Measurements from ENCODE around the gene C8B.

Gene C8B

DNA sequence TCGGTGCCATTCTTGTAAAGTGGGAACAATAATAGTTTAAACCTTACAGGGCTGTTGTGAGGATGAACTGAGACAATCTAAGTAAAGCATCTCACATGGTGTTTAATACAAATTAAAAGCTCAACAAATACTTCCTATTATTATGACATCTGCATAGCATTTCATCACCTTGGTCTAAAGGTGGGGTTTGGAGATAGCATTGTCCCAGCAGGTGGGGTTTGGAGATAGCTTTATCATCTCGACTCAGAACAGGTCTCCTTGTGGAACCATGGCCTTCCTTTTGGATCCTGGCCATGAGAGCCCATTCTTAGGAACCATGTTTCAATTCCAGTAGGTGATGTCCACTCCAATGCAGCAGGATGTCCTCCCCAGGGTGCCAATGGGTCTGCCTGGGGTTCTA lies 20.6 kb upstream of the C8B start:
- H3K4me3 ChIP-seq (IDR thresholded peaks at IDR 0.05; ENCODE audit: insufficient read depth, low read depth, low read length) = no peak overlapping the region
- H3K4me1 ChIP-seq (ENCODE audit: low read depth, poor library complexity, severe bottlenecking) = no peaks in the 10 kb centered on the region
- no peaks in the 10 kb centered on the region for H3K27me3 ChIP-seq (ENCODE audit: insufficient read depth, low read depth)
- H2AFZ ChIP-seq (ENCODE audit: low read depth) = no peak overlapping the region
- TF ChIP-seq, protein P1, sequence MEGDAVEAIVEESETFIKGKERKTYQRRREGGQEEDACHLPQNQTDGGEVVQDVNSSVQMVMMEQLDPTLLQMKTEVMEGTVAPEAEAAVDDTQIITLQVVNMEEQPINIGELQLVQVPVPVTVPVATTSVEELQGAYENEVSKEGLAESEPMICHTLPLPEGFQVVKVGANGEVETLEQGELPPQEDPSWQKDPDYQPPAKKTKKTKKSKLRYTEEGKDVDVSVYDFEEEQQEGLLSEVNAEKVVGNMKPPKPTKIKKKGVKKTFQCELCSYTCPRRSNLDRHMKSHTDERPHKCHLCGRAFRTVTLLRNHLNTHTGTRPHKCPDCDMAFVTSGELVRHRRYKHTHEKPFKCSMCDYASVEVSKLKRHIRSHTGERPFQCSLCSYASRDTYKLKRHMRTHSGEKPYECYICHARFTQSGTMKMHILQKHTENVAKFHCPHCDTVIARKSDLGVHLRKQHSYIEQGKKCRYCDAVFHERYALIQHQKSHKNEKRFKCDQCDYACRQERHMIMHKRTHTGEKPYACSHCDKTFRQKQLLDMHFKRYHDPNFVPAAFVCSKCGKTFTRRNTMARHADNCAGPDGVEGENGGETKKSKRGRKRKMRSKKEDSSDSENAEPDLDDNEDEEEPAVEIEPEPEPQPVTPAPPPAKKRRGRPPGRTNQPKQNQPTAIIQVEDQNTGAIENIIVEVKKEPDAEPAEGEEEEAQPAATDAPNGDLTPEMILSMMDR (conservative IDR thresholded peaks at IDR 0.05; ENCODE audit: low read depth, low read length) = no peak
- no peaks in the 10 kb centered on the region for H3K79me2 ChIP-seq (ENCODE audit: insufficient read depth, low read depth)
- no peak overlapping the region for H3K4me2 ChIP-seq
- H4K20me1 ChIP-seq (ENCODE audit: insufficient read depth) = no peaks in the 10 kb centered on the region
- H3K9ac ChIP-seq = no peak overlapping the region
- H3K27ac ChIP-seq = no peak overlapping the region
- no peaks in the 10 kb centered on the region for H3K36me3 ChIP-seq (ENCODE audit: insufficient read depth)

DNA sequence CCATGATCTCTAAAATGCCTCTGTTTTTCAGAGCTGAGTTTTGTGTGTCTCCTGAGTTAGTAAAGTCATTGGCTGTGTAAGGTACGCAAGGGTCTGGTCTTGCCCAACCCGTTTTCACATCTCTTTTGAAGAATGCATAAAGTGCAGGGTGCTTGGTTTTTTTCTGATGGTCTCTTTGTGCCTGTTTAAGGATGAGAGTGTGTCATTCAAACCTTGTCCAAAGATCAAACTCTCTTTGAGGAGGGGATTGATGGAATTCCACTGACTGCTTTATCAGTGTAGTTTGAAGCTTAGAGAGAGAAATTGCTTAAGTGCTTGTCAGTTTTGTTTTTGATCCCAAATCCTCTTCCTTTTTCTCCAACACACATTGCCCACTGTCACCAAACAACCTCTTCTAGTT lies 20.0 kb upstream of the C8B start:
- Histone ChIP-seq H3K36me3 (ENCODE audit: insufficient read depth) (no peaks in the 10 kb centered on the region), H4K20me1 (ENCODE audit: insufficient read depth) (no peaks in the 10 kb centered on the region), H3K4me1 (ENCODE audit: low read depth, poor library complexity, severe bottlenecking) (no peaks in the 10 kb centered on the region), H2AFZ (ENCODE audit: low read depth) (no peak overlapping the region), H3K9ac (no peak overlapping the region), H3K27me3 (ENCODE audit: insufficient read depth, low read depth) (no peaks in the 10 kb centered on the region), H3K27ac (no peak overlapping the region), H3K4me3 (IDR thresholded peaks at IDR 0.05; ENCODE audit: insufficient read depth, low read depth, low read length) (no peak overlapping the region), H3K4me2 (no peak overlapping the region), H3K79me2 (ENCODE audit: insufficient read depth, low read depth) (no peaks in the 10 kb centered on the region)
- TF ChIP-seq, protein P1 (conservative IDR thresholded peaks at IDR 0.05; ENCODE audit: low read depth, low read length) = no peak

DNA sequence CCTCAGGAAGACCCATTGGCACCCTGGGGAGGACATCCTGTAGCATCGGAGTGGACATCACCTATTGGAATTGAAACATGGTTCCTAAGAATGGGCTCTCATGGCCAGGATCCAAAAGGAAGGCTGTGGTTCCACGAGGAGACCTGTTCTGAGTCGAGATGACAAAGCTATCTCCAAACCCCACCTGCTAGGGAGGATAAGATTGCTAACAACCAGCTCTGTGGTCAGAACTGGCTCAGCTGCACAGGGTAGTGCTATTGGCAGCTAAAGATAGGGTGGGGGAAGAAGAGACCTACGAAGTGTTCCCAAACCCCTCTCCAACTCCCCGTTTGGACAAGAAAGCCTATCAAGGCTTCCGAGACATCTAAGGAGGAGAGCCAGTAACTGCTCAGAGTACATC lies 17.7 kb upstream of the C8B start:
- no peaks in the 10 kb centered on the region for H3K36me3 ChIP-seq (ENCODE audit: insufficient read depth)
- H3K27ac ChIP-seq = no peak overlapping the region
- H3K79me2 ChIP-seq (ENCODE audit: insufficient read depth, low read depth) = no peaks in the 10 kb centered on the region
- no peak overlapping the region for H2AFZ ChIP-seq (ENCODE audit: low read depth)
- no peaks in the 10 kb centered on the region for H3K27me3 ChIP-seq (ENCODE audit: insufficient read depth, low read depth)
- H3K4me2 ChIP-seq = no peak overlapping the region
- H3K4me3 ChIP-seq (IDR thresholded peaks at IDR 0.05; ENCODE audit: insufficient read depth, low read depth, low read length) = no peak overlapping the region
- TF ChIP-seq, protein P1 (conservative IDR thresholded peaks at IDR 0.05; ENCODE audit: low read depth, low read length) = no peak
- no peaks in the 10 kb centered on the region for H4K20me1 ChIP-seq (ENCODE audit: insufficient read depth)
- H3K4me1 ChIP-seq (ENCODE audit: low read depth, poor library complexity, severe bottlenecking) = no peaks in the 10 kb centered on the region
- no peak overlapping the region for H3K9ac ChIP-seq

DNA sequence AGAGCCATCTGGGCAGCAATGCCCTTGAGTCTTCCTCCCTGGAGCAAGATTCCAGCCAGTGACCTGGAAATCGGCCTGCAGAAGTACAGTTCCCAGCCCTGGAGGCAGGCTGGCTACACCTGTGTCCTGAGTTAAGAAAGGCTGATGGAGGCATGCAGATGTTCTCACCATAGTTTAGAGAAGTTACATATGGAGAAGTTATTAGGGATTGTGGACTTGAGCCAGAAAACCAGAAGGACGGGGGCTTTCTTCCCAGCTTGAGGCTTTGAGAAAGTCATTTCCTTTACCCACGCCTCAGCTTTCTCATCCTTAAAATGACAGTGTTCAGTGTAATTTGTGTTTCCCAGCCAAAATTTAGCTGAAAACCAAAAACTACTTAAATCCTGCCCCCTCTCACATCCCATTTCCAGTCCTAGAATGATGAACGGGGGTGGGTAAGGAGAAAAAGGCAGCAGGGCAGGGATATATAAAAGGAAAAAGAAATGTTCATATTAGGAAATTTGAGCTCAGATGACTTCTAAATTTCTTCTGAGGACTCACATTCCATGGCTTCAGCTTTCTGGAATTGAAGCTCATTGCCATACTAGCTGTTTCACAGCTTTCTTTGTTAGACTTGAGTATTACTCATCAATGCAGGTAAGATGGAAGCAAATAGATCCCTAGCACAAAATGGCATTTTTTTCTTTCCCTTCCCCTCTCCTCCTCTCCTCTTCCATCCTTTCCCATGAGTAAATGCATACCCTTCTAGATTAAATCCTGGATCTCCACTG lies 14.4 kb upstream of the C8B start:
- H3K36me3 ChIP-seq (ENCODE audit: insufficient read depth) = no peaks in the 10 kb centered on the region
- no peak overlapping the region for H2AFZ ChIP-seq (ENCODE audit: low read depth)
- no peaks in the 10 kb centered on the region for H3K79me2 ChIP-seq (ENCODE audit: insufficient read depth, low read depth)
- no peak overlapping the region for H3K27ac ChIP-seq
- H3K4me1 ChIP-seq (ENCODE audit: low read depth, poor library complexity, severe bottlenecking) = no peaks in the 10 kb centered on the region
- no peaks in the 10 kb centered on the region for H3K27me3 ChIP-seq (ENCODE audit: insufficient read depth, low read depth)
- no peaks in the 10 kb centered on the region for H4K20me1 ChIP-seq (ENCODE audit: insufficient read depth)
- H3K4me2 ChIP-seq = no peak overlapping the region
- H3K9ac ChIP-seq = no peak overlapping the region
- TF ChIP-seq, protein P1 (conservative IDR thresholded peaks at IDR 0.05; ENCODE audit: low read depth, low read length) = no peak
- no peak overlapping the region for H3K4me3 ChIP-seq (IDR thresholded peaks at IDR 0.05; ENCODE audit: insufficient read depth, low read depth, low read length)
